GM12891 (cell line): Measurements from ENCODE around the gene KRTAP9-4.

ENCODE experiments used
- DNase-seq: peaks from one replicate; pipeline ENCODE4 v3.0.0; 2011; ENCODE audit warnings: low spot score; ENCODE audit not compliant: insufficient read length
- FAIRE-seq: peaks from 2 replicates; lab custom pipeline; 2011; peaks lifted over from hg19 to GRCh38; lab: Jason Lieb, UNC
- PAX5 ChIP-seq: IDR thresholded peaks from 2 replicates; pipeline ENCODE4 v1.6.1; 2011; ENCODE audit warnings: low read length, moderate library complexity, mild to moderate bottlenecking; ENCODE audit not compliant: insufficient read depth, severe bottlenecking
- POLR2A ChIP-seq: IDR thresholded peaks from 2 replicates; pipeline ENCODE4 v1.6.1; 2011; ENCODE audit warnings: low read depth, low read length, control low read depth
- POLR2AphosphoS5 ChIP-seq: IDR thresholded peaks from 2 replicates; pipeline ENCODE4 v1.6.1; 2011; ENCODE audit warnings: low read depth, low read length, control low read depth
- POU2F2 ChIP-seq: IDR thresholded peaks from 2 replicates; pipeline ENCODE4 v1.6.1; 2011; ENCODE audit warnings: low read depth, mild to moderate bottlenecking, control low read depth, low read length, moderate library complexity
- SPI1 ChIP-seq: IDR thresholded peaks from 2 replicates; pipeline ENCODE4 v1.6.1; 2011; ENCODE audit warnings: low read depth, low read length, control low read depth
- TAF1 ChIP-seq: IDR thresholded peaks from 2 replicates; pipeline ENCODE4 v1.6.1; 2011; ENCODE audit warnings: low read depth, low read length, control low read depth

The KRTAP9-4 gene

GRCh38 chr17:41278176-41278955, 28.9 kb downstream of the KRTAP9-4 start:
- DNase-seq (no peak), FAIRE-seq (no peak)
- TF ChIP-seq PAX5, result no peak
- TF ChIP-seq TAF1, result no peak
- TF ChIP-seq SPI1, result no peak
- TF ChIP-seq POLR2AphosphoS5, result no peak
- TF ChIP-seq POLR2A, result no peak
- no peak for TF ChIP-seq POU2F2

GRCh38 chr17:41284043-41284442, 34.6 kb downstream of the KRTAP9-4 start:
- TF ChIP-seq TAF1, result no peak
- TF ChIP-seq PAX5, result no peak
- TF ChIP-seq SPI1, result no peak
- TF ChIP-seq POLR2AphosphoS5, result no peak
- FAIRE-seq, result no peak

GRCh38 chr17:41284546-41284945, 35.1 kb downstream of the KRTAP9-4 start:
- DNase-seq (no peak), FAIRE-seq (no peak)
- no peak for TF ChIP-seq POLR2AphosphoS5
- no peak for TF ChIP-seq PAX5
- no peak for TF ChIP-seq POU2F2
- no peak for TF ChIP-seq SPI1
- TF ChIP-seq TAF1, result no peak
- no peak for TF ChIP-seq POLR2A

More at GRCh38 chr17:41284043-41284442, 34.6 kb downstream of the KRTAP9-4 start:
- DNase-seq, result no peak

- TF ChIP-seq POLR2A (no peak), POU2F2 (no peak), POLR2AphosphoS5 (no peak), SPI1 (no peak), TAF1 (no peak), PAX5 (no peak)
- FAIRE-seq (no peak), DNase-seq (no peak)
These were observed 37.6 kb downstream of the KRTAP9-4 start for GRCh38 chr17:41287050-41287449.

GRCh38 chr17:41294016-41294415, 44.5 kb downstream of the KRTAP9-4 start:
- DNase-seq (no peak), FAIRE-seq (no peak)
- no peak for TF ChIP-seq POLR2A
- no peak for TF ChIP-seq PAX5
- TF ChIP-seq SPI1, result no peak

- TF ChIP-seq PAX5, result no peak
- no peak for TF ChIP-seq POLR2A
- TF ChIP-seq TAF1, result no peak
- no peak for TF ChIP-seq POLR2AphosphoS5
- TF ChIP-seq SPI1, result no peak
- no peak for TF ChIP-seq POU2F2
- no peak for DNase-seq
- FAIRE-seq, result no peak
These were observed 47.4 kb downstream of the KRTAP9-4 start for GRCh38 chr17:41296846-41297245.

- no peak for DNase-seq
- TF ChIP-seq POLR2AphosphoS5 (no peak), SPI1 (no peak), PAX5 (no peak), POLR2A (no peak), TAF1 (no peak), POU2F2 (no peak)
- no peak for FAIRE-seq
These were observed 49.1 kb downstream of the KRTAP9-4 start for GRCh38 chr17:41298458-41299135.
